Adrenal gland (tissue), 12 donors: ENCODE measurements around the gene LRP1B. TPM values are rescaled to one million over a fixed set of nuclear protein-coding genes. Genes with fewer than 3 reads are reported as not detected.

ENCODE experiments used
- DNase-seq, 7 donors: peaks; one replicate each; pipeline ENCODE4 v3.0.0-alpha.2; 2019 to 2020
- H3K27ac ChIP-seq, 5 donors: fragments of 200-600 bp; sonication (generic) in 4 of 5; 1 replicate in 3 of 5; 2 replicates in 2 of 5; pipeline versions ENCODE4 v1.5.1 to v1.8.0; 2016 to 2020; ENCODE audit warnings: mild to moderate bottlenecking in 1 of 5
- H3K27me3 ChIP-seq: fragments of 200-600 bp; 2 replicates; pipeline ENCODE4 v1.8.0; 2021
- H3K36me3 ChIP-seq, 2 donors: fragments of 200-600 bp; replicated peaks in 1 of 2; 1 replicate in 1 of 2; 2 replicates in 1 of 2; pipeline versions ENCODE4 v1.5.1 to v1.8.0; 2018 to 2022
- H3K4me1 ChIP-seq, 2 donors: fragments of 200-600 bp; replicated peaks in 1 of 2; 1 replicate in 1 of 2; 2 replicates in 1 of 2; pipeline versions ENCODE4 v1.5.1 to v1.8.0; 2018 to 2021
- H3K4me3 ChIP-seq, 4 donors: fragments of 200-600 bp; sonication (generic) in 3 of 4; one replicate each; pipeline ENCODE4 v1.5.1; 2016 to 2018
- H3K9me3 ChIP-seq, 3 donors: fragments of 200-600 bp; sonication (generic) in 1 of 3; replicated peaks in 1 of 3; 1 replicate in 2 of 3; 2 replicates in 1 of 3; pipeline versions ENCODE4 v1.5.1 to v1.8.0; 2016 to 2021
- CTCF ChIP-seq, 6 experiments: fragments of 450-650 bp in 4 of 6; fragments of 200-600 bp in 2 of 6; sonication (generic) in 1 of 6; IDR thresholded peaks; 1 replicate in 5 of 6; 2 replicates in 1 of 6; pipeline versions ENCODE4 v1.5.1 to v1.8.0; 2016 to 2021; ENCODE audit warnings: antibody characterized with exemption in 6 of 6, mild to moderate bottlenecking in 2 of 6, moderate library complexity in 1 of 6
- POLR2A ChIP-seq, 2 donors: fragments of 450-650 bp; IDR thresholded peaks; one replicate each; pipeline ENCODE4 v1.6.1; 2017; ENCODE audit warnings: antibody characterized with exemption in 2 of 2, mild to moderate bottlenecking in 2 of 2, moderate library complexity in 1 of 2
- WGBS, 4 donors: extraction: QIAGEN DNeasy Blood & Tissue Kit in 2 of 4; methylation state at CpG; one replicate each; pipeline versions ENCODE4 v1.1.5 to v1.1.7; 2013 to 2017; 5-methylcytosine and 5-hydroxymethylcytosine counted together
- intact Hi-C, 2 donors: fragments of 100-400 bp; cut with DNase I; formaldehyde crosslinking; loops; one replicate each; pipeline versions ENCODE4 v1.14.1 to v1.15.0; 2022 to 2023
- polyA plus RNA-seq, 3 donors: library from polyadenylated mRNA; stranded (reverse); fragments of 200-250 nt in 2 of 3; fragments of 350-450 nt in 1 of 3; fragmentation: Illumina TruSeq in 1 of 3; extraction: RNeasy Lipid Tissue Mini Kit (QIAGEN cat#74804) in 1 of 3; gene quantifications; one replicate each; pipeline ENCODE4 v1.2.3, GENCODE V29; 2013 to 2014
- total RNA-seq, 9 donors: library from RNA; depleted of rRNA in 4 of 9; stranded (reverse); fragments of >200 nt in 4 of 9; fragments of 120-200 nt in 1 of 9; fragmentation: NEBNext Ultra II Directional in 1 of 9; extraction: Animal tissue kit (Norgen Biotek cat#: 25700) in 1 of 9; gene quantifications; one replicate each; pipeline versions ENCODE4 v1.1.0 to v1.2.4, GENCODE V29; 2013 to 2023
- donor health status: healthy with polysubstance abuse.
- donor health status: Bipolar disorder and iron deficiency.
- donor health status: DM: yes; HTN: yes; CAD: no.
- donor health status: DM: no; HTN: no; CAD: no.
- donor health status: DM: no; HTN: no; CAD: no.
- donor health status: DM: yes; HTN: yes; CAD: no.

Gene LRP1B
- total and polyA plus RNA-seq, 12 donors = 0.84 to 5.4 (median 2.1) TPM

DNA sequence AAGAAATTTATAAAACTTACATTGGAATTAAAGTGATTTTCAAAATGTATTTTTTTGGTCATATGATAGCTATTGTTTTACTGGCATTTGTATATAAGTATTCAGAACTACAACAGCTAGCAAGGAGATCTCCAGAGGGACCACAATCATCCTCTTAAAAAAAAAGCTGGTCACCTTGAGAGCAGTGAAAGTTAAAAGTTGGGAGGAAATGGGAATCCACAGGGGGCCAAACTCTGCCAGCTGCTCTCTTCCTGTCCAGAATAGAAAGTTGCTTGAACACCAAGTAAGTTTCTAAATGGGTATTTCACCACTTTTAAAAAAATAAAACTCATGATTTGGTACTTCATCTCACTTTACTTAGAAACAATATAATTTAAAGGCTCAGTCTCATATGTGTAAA lies 1025.1 kb downstream of the LRP1B start:
- H3K27ac ChIP-seq = no peak overlapping the region
- no peaks in the 10 kb centered on the region for H3K36me3 ChIP-seq
- intact Hi-C loops = no loop called here
- no peaks in the 10 kb centered on the region for H3K27me3 ChIP-seq
- H3K9me3 ChIP-seq = no peaks in the 10 kb centered on the region
- no peak overlapping the region for H3K4me3 ChIP-seq
- TF ChIP-seq POLR2A (IDR thresholded peaks at IDR 0.05) = no peak
- TF ChIP-seq CTCF (IDR thresholded peaks at IDR 0.05) = no peak
- no peak for DNase-seq
- no peaks in the 10 kb centered on the region for H3K4me1 ChIP-seq

- WGBS, 4 donors = 46 to 94% (median 68%) methylated on average over 1 of the region's 1 CpG
- intact Hi-C loops = no loop called here
These were observed 1027.6 kb downstream of the LRP1B start for GRCh38 chr2:141103216-141103615.

DNA sequence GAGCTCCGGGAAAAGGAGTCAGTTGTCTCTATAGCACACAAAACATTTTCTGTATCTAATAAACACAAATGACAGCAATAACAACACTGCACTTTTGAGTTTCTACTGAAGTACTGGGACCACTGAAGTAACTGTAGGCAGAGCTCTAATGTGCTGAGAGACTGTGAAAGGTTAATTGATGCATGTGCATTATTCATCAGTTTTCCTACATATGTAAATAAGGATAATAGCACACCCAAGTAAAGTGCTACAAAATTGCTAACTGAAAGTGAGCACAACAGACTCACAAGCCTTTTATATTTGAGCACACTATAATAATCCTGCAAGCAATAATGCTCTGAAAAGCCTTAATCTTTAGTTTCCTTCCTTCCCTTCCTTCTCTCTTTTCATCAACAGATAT lies 1051.6 kb downstream of the LRP1B start:
- WGBS, 4 donors = 76 to 96% (median 89%) methylated on average over 1 of the region's 1 CpG
- Histone ChIP-seq H3K36me3 (no peaks in the 10 kb centered on the region), H3K27me3 (no peaks in the 10 kb centered on the region), H3K4me1 (no peaks in the 10 kb centered on the region), H3K4me3 (no peak overlapping the region), H3K9me3 (no peaks in the 10 kb centered on the region), H3K27ac (no peak overlapping the region)
- DNase-seq = no peak
- intact Hi-C loops = no loop called here
- TF ChIP-seq CTCF (IDR thresholded peaks at IDR 0.05) = no peak
- TF ChIP-seq POLR2A (IDR thresholded peaks at IDR 0.05) = no peak

More at GRCh38 chr2:141103216-141103615, 1027.6 kb downstream of the LRP1B start:
- no peaks in the 10 kb centered on the region for H3K9me3 ChIP-seq
- no peaks in the 10 kb centered on the region for H3K4me1 ChIP-seq
- H3K27ac ChIP-seq = no peak overlapping the region
- no peaks in the 10 kb centered on the region for H3K36me3 ChIP-seq
- TF ChIP-seq CTCF (IDR thresholded peaks at IDR 0.05) = no peak
- TF ChIP-seq POLR2A (IDR thresholded peaks at IDR 0.05) = no peak
- H3K27me3 ChIP-seq = no peaks in the 10 kb centered on the region
- no peak overlapping the region for H3K4me3 ChIP-seq
- DNase-seq = no peak

DNA sequence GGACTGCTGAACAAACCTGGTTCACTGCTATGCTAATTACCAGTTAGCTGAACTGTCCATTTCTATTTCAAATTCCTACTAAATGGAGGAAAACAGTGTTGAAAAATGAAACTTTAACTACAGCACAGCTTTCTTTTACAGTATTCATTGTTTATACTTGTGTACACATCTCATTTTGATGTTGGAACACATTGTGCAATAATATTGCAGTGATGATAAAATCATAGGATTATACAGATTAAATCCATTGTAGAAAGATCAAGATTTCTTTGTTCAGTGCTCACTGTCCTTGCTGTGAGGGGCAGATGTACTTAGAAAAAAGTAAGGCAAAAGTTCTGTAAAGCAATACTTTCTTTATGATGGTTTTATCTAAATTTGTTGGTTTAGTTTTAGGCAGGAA lies 1055.1 kb downstream of the LRP1B start:
- Histone ChIP-seq H3K27me3 (no peaks in the 10 kb centered on the region), H3K36me3 (no peaks in the 10 kb centered on the region), H3K4me1 (no peaks in the 10 kb centered on the region), H3K9me3 (no peaks in the 10 kb centered on the region), H3K27ac (no peak overlapping the region), H3K4me3 (no peak overlapping the region)
- no peak for TF ChIP-seq CTCF (IDR thresholded peaks at IDR 0.05)
- TF ChIP-seq POLR2A (IDR thresholded peaks at IDR 0.05) = no peak
- intact Hi-C loops = no loop called here
- DNase-seq = no peak
